Activated T-helper 1 cell treated with anti-CD3 and anti-CD28 coated beads, Interleukin-12 subunit alpha, Interleukin-12 subunit beta, Interleukin-2, Interleukin-4 antibody, amounts not matched to agents 30 ng/mL and 10 ng/mL and 1 ng/mL, durations not matched to agents 14 hours and 24 hours and 36 hours (primary cell): Measurements from ENCODE around the gene BACH2. TPM values are rescaled to one million over a fixed set of nuclear protein-coding genes. Genes with fewer than 3 reads are reported as not detected.
"Not testable (repeated sequence)": the region's sequence is repeated elsewhere in the genome, so short reads cannot be mapped to it uniquely, and the experiment has no call there.

Experiments used
- DNase-seq: peaks from one replicate; pipeline ENCODE4 v3.0.0; 2021; ENCODE audit warnings: low spot score
- H3K27ac Mint-ChIP-seq: one replicate; pipeline ENCODE4 v1.8.0; 2021; ENCODE audit warnings: mild to moderate bottlenecking, mixed read lengths
- H3K27me3 Mint-ChIP-seq: one replicate; pipeline ENCODE4 v1.8.0; 2022; ENCODE audit warnings: mild to moderate bottlenecking, moderate library complexity, mixed read lengths; ENCODE audit not compliant: insufficient read depth
- H3K36me3 Mint-ChIP-seq: one replicate; pipeline ENCODE4 v1.8.0; 2021; ENCODE audit warnings: low read depth, mixed read lengths
- H3K4me1 Mint-ChIP-seq: one replicate; pipeline ENCODE4 v1.8.0; 2021; ENCODE audit warnings: low read depth, mixed read lengths
- H3K4me3 Mint-ChIP-seq: one replicate; pipeline ENCODE4 v1.8.0; 2021; ENCODE audit warnings: mild to moderate bottlenecking, moderate library complexity, mixed read lengths
- H3K9me3 Mint-ChIP-seq: one replicate; pipeline ENCODE4 v1.8.0; 2021; ENCODE audit warnings: mixed read lengths
- intact Hi-C: fragments of 100-400 bp; cut with micrococcal nuclease; formaldehyde crosslinking; loops from one replicate; pipeline ENCODE4 v1.15.1; 2024
- total RNA-seq: library from RNA; stranded (reverse); gene quantifications from 2 replicates; pipeline ENCODE4 v1.2.3, GENCODE V29; 2022

The BACH2 gene
- total RNA-seq, 1 donor from 2014 or later, result 68.1 TPM

GRCh38 chr6:89892577-89892976, 404.1 kb downstream of the BACH2 start:
- DNase-seq, H3K27ac Mint-ChIP-seq, H3K9me3 Mint-ChIP-seq, H3K4me3 Mint-ChIP-seq, intact Hi-C loops, H3K36me3 Mint-ChIP-seq: not testable (repeated sequence)
- Mint-ChIP-seq H3K4me1 (peaks cover 13% of the 10 kb centered on the region), H3K27me3 (peaks cover 15% of the 10 kb centered on the region)

- DNase-seq, intact Hi-C loops, H3K36me3 Mint-ChIP-seq, H3K4me3 Mint-ChIP-seq, H3K9me3 Mint-ChIP-seq, H3K27ac Mint-ChIP-seq: not testable (repeated sequence)
- H3K27me3 Mint-ChIP-seq, result peaks cover 13% of the 10 kb centered on the region
- peaks cover 13% of the 10 kb centered on the region for H3K4me1 Mint-ChIP-seq
Observed at GRCh38 chr6:89890845-89891528, 405.7 kb downstream of the BACH2 start.

GRCh38 chr6:89888871-89889270, 407.8 kb downstream of the BACH2 start:
- no peaks in the 10 kb centered on the region for H3K36me3 Mint-ChIP-seq
- no peaks in the 10 kb centered on the region for H3K9me3 Mint-ChIP-seq
- peaks cover 13% of the 10 kb centered on the region for H3K4me1 Mint-ChIP-seq
- no peak for DNase-seq
- H3K27ac Mint-ChIP-seq, result no peak overlapping the region
- H3K4me3 Mint-ChIP-seq, result no peak overlapping the region
- intact Hi-C loops, result no loop called here
- peaks cover 11% of the 10 kb centered on the region for H3K27me3 Mint-ChIP-seq

GRCh38 chr6:89888138-89888514, 408.5 kb downstream of the BACH2 start:
- DNase-seq, result no peak
- intact Hi-C loops, result no loop called here
- Mint-ChIP-seq H3K9me3 (no peaks in the 10 kb centered on the region), H3K4me1 (peaks cover 13% of the 10 kb centered on the region), H3K36me3 (no peaks in the 10 kb centered on the region), H3K4me3 (no peak overlapping the region), H3K27me3 (peaks cover 9% of the 10 kb centered on the region), H3K27ac (no peak overlapping the region)

- Mint-ChIP-seq H3K36me3 (no peaks in the 10 kb centered on the region), H3K4me1 (peaks cover 13% of the 10 kb centered on the region), H3K4me3 (no peak overlapping the region), H3K27ac (no peak overlapping the region), H3K27me3 (peaks cover 9% of the 10 kb centered on the region), H3K9me3 (no peaks in the 10 kb centered on the region)
- no peak for DNase-seq
- intact Hi-C loops, result no loop called here
Observed at GRCh38 chr6:89887452-89888137, 409.0 kb downstream of the BACH2 start.

GRCh38 chr6:89886378-89887120, 410.1 kb downstream of the BACH2 start:
- peaks cover 7% of the 10 kb centered on the region for H3K27me3 Mint-ChIP-seq
- no peak overlapping the region for H3K27ac Mint-ChIP-seq
- H3K9me3 Mint-ChIP-seq, result no peaks in the 10 kb centered on the region
- no peak for DNase-seq
- no peaks in the 10 kb centered on the region for H3K36me3 Mint-ChIP-seq
- H3K4me3 Mint-ChIP-seq, result no peak overlapping the region
- intact Hi-C loops, result no loop called here
- peaks cover 10% of the 10 kb centered on the region for H3K4me1 Mint-ChIP-seq
